TTC549 (cell line): ENCODE results near the gene CAMKMT.
A peak's percentile ranks its signal among the peaks of the same experiment; 100 is the strongest.
"Not testable (repeated sequence)": the region's sequence is repeated elsewhere in the genome, so short reads cannot be mapped to it uniquely, and the experiment has no call there.

Experiments used
- FAIRE-seq: peaks from 2 replicates; lab custom pipeline; 2012; peaks lifted over from hg19 to GRCh38; lab: Jason Lieb, UNC

CAMKMT gene

DNA sequence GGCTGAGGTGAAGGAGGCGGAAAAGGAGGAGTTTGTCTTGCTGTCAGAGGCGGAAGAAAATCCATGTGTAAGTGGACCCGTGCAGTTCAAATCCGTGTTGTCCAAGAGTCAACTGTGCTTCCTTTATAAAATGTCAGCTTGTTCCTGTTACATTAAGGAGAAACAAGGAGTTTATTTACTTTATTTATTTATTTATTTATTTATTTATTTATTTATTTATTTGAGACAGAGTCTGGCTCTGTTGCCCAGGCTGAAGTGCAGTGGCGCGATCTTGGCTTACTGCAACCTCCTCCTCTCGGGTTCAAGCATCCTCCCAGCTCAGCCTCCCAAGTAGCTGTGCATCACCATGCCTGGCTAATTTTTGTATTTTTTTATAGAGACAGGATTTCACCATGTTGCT lies 143.9 kb downstream of the CAMKMT start:
- not testable (repeated sequence) for FAIRE-seq

DNA sequence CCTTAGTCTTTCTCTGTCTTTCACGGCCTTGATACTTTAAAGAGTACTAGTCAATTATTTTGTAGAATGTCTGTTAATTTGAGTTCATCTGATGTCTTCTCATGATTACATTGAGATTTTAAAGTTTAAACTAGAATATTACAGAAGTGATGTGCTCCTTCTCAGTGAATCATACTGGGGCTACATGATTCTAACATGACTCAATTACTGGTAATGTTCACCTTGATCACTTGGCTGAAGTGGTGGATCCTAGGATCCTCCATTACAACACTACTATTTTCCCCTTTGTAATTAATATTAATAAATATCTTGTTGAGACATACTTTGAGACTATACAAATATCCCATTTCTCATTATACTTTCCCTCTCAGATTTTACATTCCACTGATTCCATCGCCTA lies 148.5 kb downstream of the CAMKMT start:
- FAIRE-seq, result no peak

DNA sequence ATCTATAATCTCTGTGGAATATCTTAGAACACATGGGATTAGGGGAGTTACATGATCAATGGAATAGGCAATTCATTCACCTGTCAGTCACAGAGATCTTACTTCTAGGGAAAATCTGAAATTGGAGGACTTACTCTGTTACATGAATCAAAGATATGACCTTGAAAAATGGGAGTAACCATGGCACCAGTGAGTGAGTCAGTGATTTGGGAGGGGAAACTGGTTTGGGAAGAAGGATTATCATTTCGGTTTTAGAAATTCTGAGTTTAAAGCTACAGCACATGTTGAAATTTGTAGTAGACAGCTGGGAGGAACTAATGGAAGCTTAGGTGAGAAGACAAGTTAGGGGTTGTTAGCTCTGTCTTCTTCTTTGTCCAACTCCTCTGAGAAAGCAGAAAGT lies 153.7 kb downstream of the CAMKMT start:
- FAIRE-seq, result no peak

DNA sequence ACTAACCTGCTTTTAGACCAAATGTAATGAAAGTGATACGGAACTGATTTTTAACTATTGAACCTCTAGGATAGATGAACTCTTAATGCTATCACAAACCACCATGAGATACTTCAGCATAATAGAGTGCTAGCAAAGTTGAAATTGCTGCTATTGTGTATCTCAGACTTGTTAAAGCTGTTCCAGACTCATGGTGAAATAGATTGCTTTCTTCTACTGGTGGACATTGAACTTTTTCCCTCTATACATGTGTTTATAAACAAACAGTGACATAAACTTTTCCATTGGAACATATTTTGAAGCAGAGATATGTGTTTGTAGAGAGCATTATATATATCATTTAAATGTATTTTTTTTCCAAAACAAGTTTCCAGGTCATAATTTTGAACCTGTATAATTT lies 157.3 kb downstream of the CAMKMT start:
- no peak for FAIRE-seq

DNA sequence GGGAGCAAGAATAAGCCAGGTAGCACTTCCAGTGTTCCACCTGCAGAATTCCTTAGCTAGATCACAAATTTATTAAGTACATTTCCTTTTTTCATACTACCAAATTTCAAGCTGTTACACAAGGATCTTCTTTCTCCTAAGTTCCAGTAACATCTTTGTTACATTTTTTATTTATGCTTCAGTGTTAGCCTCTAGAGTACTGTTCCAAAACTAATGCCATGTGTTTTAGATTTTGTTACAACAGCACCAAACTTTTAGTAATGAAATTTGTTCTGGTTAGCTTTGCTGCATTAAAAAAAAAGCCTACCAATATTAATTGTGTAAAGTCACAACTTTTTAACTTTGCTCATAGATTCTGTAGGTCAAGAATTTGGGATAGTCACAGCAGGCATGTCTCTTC lies 161.1 kb downstream of the CAMKMT start:
- no peak for FAIRE-seq

DNA sequence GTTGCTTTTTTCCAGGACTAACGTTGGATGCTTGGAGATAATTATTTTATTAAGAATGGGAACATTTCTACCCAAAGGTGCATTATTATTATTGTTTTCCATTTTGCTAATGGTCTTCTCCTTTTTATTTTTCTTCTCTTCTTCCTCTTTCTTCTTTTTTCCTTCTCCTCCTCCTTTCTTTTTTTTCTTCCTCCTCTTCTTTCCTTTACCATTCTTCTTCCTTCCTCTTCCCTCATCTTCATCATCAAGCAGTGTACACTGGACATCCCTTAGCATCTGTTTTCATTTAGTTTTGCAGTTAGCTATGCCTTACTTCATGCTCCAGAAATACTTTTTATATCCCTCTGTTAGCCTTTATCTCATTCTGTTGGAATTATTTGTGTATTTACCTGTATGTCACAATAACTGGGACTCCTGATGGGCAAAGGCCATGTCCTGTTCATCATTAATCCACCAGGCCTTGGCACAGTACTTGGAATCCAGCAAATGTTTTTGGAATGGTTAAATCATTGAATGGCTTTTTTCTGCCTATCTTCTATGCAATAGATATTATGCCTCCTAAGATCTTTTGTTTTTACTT lies 162.7 kb downstream of the CAMKMT start:
- FAIRE-seq, result no peak

DNA sequence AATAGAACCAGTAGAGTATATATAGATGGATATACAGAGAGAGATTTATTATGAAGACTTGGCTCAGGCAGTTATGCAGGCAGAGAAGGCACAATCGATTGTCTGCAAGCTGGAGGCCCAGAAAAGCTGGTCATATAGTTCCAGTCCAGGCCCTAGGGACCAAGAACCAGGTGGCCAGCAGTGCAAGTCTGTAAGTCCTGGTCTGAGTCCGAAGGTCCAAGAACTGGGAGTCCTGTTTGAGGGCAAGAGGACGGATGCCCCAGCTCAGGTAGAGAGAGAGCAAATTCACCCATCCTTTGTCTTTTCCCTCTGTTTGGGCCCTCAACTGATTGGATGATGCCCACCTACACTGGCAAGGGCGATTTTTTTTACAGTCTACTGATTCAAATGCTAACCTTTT lies 164.6 kb downstream of the CAMKMT start:
- no peak for FAIRE-seq

DNA sequence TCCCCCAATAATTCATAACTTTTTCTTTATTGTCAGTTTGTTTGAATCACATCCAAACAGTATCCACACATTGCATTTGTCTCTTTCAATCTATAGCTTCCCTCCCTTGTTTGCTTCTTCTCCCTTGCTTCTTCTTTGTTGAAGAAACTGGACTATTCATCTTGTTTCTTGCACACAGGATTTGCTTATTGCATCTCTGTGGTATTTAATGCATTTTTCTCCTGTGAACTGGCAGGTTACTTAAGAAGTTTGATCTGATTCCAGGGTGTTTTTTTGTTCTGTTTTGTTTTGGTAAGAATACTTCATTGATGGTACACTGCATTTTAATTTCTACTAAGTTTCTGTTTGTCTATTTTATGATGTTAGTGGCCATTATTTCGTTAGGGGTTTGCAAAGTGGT lies 166.8 kb downstream of the CAMKMT start:
- no peak for FAIRE-seq

DNA sequence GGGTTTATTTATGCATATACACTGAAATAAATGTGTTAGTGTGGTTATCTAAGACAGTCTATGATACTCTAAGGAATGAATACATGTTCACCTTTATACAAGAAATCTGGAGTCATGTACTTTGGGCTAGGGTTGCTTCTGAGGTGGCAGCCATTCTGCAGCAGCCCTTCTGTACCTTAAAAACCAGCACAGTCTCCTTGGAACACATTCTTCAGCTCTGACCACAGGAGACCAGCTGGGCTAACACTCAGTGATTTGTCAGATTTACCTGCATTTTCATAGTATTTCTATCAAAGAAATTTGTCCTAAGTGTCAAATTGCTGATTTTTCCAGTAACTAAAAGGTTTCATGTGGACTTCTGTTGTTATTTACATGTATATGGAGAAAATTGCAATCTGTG lies 167.7 kb downstream of the CAMKMT start:
- no peak for FAIRE-seq

DNA sequence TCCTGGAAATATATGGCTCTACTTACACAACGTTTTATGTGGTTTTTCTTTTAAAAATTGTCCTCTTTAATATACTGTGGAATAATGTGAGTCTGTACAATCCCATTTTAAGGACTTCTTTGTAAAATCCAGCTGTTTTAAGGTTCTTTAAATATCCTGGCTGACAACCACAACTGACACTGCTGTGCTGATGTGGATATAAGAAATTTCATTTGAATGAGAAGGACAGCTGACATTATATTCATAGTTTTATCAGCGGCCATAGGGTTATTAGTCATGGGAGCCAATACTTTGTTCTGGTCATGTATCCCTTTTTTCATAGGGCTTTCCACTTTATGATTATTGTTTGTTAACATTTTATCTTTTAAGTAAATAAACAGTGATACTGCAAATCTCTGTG lies 169.5 kb downstream of the CAMKMT start:
- FAIRE-seq, result no peak

DNA sequence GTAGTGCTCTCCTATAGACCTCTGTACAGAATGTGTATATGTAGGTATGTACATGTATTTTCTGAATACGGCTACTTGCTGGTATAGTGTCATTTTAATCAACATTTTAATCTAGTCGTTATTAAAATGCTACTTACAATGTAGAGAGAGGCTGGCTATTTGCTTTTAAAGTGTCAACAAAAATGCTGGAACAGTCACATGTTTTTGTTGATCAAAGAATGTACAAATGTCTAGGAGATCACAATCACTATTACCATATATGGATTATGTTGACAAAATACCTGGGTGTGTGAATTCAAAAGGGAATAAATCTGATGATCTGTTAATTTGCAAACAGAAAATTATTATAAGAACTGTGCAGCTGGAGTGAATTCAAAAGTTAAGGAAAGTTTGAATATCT lies 170.3 kb downstream of the CAMKMT start:
- no peak for FAIRE-seq

DNA sequence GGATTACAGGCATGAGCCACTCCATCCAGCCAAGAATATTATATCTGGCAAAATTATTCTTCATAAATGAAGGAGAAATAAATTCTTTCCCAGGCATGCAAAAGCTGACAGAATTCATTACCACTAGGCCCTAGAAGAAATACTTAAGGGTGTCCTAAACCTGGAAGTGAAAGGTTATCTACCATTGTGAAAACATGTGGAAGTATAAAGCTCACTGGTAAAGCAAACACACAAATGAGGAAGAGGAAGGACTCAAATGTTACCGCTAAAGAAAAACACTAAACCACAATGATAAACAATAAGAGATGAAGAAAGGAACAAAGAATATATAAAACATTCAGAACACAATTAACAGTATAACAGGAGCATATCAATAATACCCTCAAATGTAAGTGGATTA lies 171.8 kb downstream of the CAMKMT start:
- FAIRE-seq, result no peak

DNA sequence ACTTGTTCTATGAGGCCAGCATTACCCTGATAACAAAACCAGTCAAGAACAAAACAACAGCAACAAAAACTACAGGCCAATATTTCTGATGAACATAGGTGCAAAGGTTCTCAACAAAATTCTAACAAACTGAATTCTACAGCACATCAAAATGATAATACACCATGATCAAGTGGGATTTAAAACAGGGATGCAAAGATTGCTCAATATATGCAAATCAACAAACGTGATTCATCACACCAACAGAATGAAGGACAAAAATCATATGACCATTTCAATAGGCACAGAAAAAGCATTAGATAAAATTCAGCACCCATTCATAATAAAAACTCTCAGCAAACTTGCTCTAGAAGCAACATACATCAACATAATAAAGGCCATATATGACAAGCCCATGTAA lies 173.6 kb downstream of the CAMKMT start:
- FAIRE-seq, result no peak

DNA sequence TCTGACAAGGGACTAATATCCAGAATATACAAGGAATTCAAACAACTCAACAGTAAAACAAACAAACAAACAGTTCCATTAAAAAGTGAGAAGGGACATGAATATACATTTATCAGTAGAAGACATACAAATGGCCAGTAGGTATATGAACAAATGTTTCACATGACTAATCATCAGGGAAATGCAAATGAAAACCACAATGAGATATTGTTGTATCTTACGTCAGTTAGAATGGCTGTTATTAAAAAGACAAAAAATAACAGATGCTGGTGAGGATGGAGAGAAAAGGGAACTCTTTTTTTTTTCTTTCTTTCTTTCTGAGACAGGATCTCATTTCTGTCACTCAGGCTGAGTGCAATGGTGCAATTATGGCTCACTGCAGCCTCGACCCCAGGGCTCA lies 175.5 kb downstream of the CAMKMT start:
- FAIRE-seq, result peak; percentile 23

DNA sequence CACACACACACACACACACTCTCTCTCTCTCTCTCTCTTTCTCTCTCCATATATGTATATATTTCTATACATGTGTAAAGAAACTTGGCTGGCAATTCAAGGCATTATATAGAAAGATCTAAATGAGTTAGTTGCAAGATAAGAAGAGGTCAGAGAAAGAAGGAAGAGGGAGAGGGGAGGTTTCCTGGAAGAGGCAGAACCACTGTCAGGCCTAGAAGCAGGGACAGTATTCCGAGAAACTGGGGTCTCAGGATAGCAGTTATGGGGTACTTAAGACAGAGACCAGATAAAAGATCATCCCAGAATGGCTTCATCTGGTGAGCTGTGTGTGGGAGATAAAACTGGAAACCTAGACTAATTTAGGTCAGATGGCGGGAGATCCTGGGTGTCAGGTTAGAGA lies 180.8 kb downstream of the CAMKMT start:
- FAIRE-seq, result no peak

DNA sequence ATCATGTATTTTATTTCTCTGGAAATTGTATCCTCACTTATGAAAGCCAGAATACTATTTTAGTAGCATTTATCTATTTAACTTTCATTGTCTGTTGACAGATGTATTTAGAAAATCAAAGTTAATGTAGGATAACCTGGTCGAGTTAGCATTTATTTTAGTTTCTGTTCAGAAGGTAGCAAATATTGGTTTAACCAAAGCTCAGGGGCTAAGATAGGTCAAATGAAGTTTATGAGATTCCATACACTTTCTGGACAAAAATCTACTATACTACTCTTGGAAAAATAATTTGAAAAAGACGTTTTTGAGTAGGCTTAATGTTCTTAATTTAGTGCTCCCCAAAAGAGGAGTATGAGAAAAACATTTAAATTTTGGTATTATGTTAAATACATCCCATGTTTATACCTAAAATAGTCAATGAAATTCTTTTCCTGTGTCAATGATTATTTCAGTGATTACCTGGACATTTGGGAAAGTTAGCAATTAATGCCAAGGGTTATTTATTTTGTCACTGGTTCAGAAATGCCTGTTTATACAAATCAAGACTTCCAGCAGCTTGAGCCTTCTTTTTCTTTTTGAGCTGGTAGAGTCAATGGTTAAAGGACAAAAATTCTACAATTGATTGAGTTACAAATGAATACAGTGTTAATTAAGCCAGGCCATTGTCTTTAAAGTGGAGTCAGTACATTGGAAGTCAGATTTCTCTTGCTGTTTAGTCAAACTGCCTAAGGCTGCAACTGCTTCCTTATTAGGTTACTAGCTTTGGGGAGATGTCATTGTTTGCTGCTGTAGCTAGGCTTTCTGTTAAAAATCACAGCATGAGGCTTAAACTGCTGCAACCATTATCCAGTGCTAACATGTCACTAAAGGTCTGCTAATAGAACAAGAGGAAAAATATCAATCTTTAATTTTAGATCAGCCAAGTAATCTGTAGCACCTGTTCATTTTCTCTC lies 182.3 kb downstream of the CAMKMT start:
- no peak for FAIRE-seq

DNA sequence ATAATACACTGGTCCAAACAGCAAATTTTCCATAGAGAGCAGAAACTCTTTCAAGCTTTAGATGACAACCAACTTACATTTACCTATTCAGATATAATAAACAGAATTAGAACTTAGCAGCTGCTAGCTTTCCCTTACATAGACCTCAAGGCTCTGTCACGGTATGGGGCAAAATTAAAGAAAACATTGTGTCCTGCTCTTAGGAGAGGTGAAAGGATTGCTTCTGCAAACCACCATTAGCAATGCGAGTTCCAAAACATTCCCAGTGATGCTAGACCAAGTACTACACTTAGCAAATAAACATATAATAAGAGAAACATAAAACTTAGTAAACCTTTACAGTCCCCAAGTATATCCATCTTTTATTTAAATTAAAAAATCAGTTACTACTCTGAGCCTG lies 183.3 kb downstream of the CAMKMT start:
- FAIRE-seq, result no peak

DNA sequence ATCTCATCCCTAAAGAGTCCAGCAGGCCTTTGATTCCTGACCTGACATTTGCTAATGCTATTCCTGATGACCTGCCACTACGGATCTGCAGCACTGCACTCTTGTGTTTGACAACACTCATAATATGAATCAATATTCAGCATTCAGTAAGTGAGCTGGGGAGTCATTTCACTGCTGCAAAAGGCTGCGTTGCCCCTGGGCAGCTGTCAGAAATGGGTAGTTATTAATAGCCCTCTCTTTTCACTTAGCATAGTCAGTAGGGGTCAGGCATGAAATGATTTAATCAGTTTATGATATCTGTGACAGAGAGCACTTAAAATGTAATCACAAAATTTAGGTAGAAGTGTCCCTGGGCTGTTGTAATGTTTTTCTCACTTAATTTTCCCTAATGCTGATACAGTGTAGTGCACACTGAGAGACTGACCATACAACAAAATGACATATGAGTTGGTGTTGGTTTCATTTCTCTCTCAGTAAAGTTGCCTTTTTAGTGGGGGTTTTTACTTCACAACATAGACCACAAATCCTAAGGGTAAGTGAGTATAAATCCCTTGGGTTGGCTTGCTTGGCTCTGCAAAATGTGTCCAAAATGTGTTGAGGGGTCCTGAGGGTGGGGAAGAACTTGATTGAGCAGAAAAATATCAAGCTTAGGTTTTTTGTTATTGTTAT lies 184.8 kb downstream of the CAMKMT start:
- FAIRE-seq, result no peak

DNA sequence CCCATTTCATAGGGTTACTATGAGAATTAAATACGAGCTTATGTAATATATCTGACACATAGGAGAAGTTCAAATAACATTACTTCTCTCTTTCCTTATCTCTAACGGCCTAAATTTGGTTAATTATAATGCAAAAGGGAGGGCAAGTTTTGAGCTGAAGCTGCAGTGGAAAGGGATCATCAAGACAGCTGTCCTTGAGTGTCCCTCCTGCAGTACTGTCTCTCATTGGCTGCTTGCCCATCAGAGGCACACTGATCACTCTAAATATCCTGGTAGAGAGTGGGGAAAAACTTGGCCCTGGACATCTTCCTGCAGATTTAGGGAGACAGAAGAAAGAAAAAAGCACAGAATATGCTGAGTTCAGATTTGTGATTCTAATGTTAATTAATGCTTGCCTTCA lies 186.0 kb downstream of the CAMKMT start:
- FAIRE-seq, result no peak

DNA sequence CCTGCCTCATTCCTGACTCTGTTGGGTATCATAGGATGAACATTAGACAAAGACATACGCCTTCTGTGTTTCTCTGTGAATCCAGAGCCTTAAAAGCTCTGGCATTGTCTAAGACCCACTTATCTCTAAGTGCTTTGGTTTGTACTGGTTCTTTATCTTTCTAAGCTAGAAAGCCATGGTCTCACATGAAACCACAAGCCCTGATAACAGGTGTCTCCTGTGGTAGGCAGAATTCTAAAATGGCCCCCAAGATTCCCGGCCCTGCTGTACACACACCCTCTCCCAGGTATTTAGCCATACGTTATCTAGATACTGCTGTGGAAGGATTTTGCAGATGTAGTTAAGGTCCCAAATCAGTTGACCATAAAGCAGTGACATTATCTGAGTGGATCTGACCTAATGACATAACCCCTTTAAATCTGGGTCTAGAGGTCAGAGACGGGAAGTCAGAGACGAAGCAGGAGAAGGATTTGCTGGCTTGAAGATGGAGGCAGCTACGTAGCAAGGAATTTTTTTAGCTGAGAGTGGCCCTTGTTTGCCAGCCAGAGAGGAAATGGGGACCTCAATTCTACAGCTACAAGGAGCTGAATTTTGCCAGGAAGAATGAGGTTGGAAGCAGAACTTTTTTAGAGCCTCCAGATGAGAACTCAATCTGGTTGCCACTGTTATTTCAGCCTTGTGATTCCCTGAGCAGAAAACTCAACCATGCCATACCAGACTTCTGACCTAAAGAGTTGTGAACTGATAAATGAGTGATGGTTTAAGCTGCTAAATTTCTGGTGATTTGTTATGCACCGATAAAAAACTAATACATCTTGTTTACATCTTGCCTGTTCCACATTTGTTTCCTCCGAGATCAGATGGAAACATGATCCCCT lies 186.7 kb downstream of the CAMKMT start:
- no peak for FAIRE-seq

DNA sequence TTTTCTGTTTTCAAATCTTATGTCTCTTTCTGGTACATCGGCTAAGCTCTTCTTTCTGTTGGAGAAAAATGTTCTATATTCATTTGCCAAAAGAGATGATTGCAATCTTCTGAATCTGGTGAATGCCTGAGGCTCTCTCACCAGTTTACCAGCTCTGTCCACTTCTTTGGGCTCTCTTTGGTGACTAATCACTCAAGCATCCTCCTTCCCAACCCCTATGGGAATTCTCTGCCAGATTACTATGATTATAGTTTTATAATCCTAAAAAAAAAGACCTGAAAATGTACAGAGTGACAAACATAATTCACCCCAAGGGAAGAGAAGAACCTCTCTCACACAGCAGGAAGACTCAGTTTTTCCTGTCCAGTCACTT lies 187.3 kb downstream of the CAMKMT start:
- FAIRE-seq, result no peak

DNA sequence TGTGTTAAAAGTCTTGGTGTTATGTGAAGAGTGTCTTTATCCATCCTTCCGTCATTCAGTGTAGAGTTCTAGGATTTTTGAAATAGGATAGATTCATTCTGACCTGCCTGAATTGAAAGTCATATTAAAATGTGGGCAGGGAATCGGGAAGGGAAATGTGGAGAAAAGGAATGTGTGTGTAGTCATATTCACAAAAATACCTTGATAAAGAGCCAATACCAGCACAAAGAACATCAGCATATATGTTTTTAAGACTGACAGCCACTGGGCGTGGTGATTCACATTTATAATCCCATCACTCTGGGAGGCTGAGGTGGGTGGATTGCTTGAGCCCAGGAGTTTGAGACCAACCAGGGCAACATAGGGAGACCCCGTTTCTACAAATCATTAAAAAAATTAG lies 188.1 kb downstream of the CAMKMT start:
- no peak for FAIRE-seq

DNA sequence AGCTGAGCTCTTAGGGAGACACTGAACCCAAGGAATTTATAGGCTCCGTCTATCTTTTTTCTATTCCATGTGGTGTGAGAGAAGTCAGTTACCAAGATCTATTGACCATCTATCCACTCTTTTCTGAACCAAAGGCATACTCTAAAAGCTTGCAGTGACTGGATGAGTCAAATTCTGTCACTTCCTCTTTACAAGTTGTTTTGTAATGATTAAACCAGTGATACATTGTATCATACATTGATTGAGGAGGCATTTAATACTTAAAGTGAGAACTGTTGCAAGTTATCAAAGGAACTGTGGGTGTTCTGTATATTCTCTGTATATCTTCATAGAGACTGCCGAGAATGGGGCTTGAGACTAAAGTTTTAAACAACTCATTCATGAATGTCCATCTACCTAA lies 188.8 kb downstream of the CAMKMT start:
- FAIRE-seq, result no peak
